Smooth muscle cell (in vitro differentiated cells): ENCODE measurements around the gene PRMT5. TPM values are rescaled to one million over a fixed set of nuclear protein-coding genes. Genes with fewer than 3 reads are reported as not detected.

Experiments
- DNase-seq: peaks from one replicate; lab custom pipeline; 2025; ENCODE audit not compliant: unreplicated experiment; lab: John Stamatoyannopoulos, UW
- H2AFZ ChIP-seq: fragments of 200-600 bp; sonication (generic); 2 replicates; pipeline ENCODE4 v1.6.0; 2016; ENCODE audit warnings: antibody characterized with exemption, low read depth, mild to moderate bottlenecking
- H3F3A ChIP-seq: fragments of 200-600 bp; sonication (generic); 2 replicates; pipeline ENCODE4 v1.6.0; 2017; ENCODE audit warnings: antibody characterized with exemption, low read depth
- H3K27ac ChIP-seq: fragments of 200-600 bp; sonication (generic); 2 replicates; pipeline ENCODE4 v1.5.1; 2016; ENCODE audit warnings: low read depth, mild to moderate bottlenecking
- H3K27me3 ChIP-seq: fragments of 200-600 bp; sonication (generic); 2 replicates; pipeline ENCODE4 v1.6.1; 2016; ENCODE audit warnings: low read depth, mild to moderate bottlenecking
- H3K36me3 ChIP-seq: fragments of 200-600 bp; sonication (generic); 2 replicates; pipeline ENCODE4 v1.5.1; 2016; ENCODE audit warnings: low read depth
- H3K4me1 ChIP-seq: fragments of 200-600 bp; sonication (generic); 2 replicates; pipeline ENCODE4 v1.5.1; 2016; ENCODE audit warnings: low read depth
- H3K4me2 ChIP-seq: fragments of 200-600 bp; sonication (generic); 2 replicates; pipeline ENCODE4 v1.6.0; 2016; ENCODE audit warnings: mild to moderate bottlenecking
- H3K4me3 ChIP-seq: fragments of 200-600 bp; sonication (generic); 2 replicates; pipeline ENCODE4 v1.5.1; 2016; ENCODE audit warnings: mild to moderate bottlenecking
- H3K79me2 ChIP-seq: fragments of 200-600 bp; sonication (generic); 2 replicates; pipeline ENCODE4 v1.6.0; 2016; ENCODE audit warnings: low read depth, mild to moderate bottlenecking
- H3K9ac ChIP-seq: fragments of 200-600 bp; sonication (generic); 2 replicates; pipeline ENCODE4 v1.6.0; 2016; ENCODE audit warnings: low read depth
- H3K9me3 ChIP-seq: fragments of 200-600 bp; sonication (generic); replicated peaks from 2 replicates; pipeline ENCODE4 v1.5.1; 2016; ENCODE audit warnings: low read depth
- H4K20me1 ChIP-seq: fragments of 200-600 bp; sonication (generic); 2 replicates; pipeline ENCODE4 v1.6.0; 2016; ENCODE audit warnings: low read depth
- WGBS: methylation state at CpG from one replicate; pipeline ENCODE4 v1.1.7; 2016; ENCODE audit warnings: low lambda C conversion rate; 5-methylcytosine and 5-hydroxymethylcytosine counted together
- polyA plus RNA-seq: library from polyadenylated mRNA; unstranded; fragments of >200 nt; fragmentation: Nextera tagmentation; extraction: Ambion mirVana; gene quantifications from 2 replicates; pipeline ENCODE4 v1.2.1, GENCODE V29; 2016
- total RNA-seq: library from RNA; depleted of rRNA; stranded (reverse); fragments of >200 nt; gene quantifications from 2 replicates; pipeline ENCODE4 v1.2.3, GENCODE V29; 2014
- TF ChIP-seq, protein P1 (sequence below): fragments of 200-600 bp; sonication (generic); IDR thresholded peaks from 2 replicates; pipeline ENCODE4 v1.5.1; 2017; ENCODE audit warnings: borderline replicate concordance, mild to moderate bottlenecking, antibody characterized with exemption; ENCODE audit not compliant: insufficient read depth, poor library complexity, severe bottlenecking

Gene PRMT5
- total and polyA plus RNA-seq, 2 experiments from 2014 or later, result 50.3 to 80.0 TPM

DNA sequence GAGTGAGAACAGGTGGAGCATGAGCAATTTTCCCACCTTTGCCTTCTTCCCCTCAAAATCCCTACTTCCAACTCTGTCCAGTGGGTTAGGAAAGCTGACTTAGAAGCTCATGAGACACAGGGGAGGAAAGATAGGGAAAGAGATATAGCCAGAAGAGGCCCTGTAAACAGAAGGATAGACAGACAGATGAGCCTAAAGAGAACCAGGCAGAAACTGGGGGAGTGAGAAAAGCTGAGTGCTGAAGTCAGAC is 48.2 kb upstream of the PRMT5 start:
- Histone ChIP-seq H3K27ac (peak overlapping the region; percentile 92), H3K9ac (peak overlapping the region; percentile 33), H3K4me2 (peak overlapping the region; percentile 89), H3K36me3 (no peaks in the 10 kb centered on the region), H3F3A (peaks cover 37% of the 10 kb centered on the region), H3K4me1 (peaks cover 44% of the 10 kb centered on the region), H3K4me3 (no peak overlapping the region), H2AFZ (no peak overlapping the region), H3K9me3 (no peaks in the 10 kb centered on the region), H3K27me3 (no peaks in the 10 kb centered on the region), H4K20me1 (peaks cover 20% of the 10 kb centered on the region), H3K79me2 (peaks cover 22% of the 10 kb centered on the region)
- TF ChIP-seq, protein P1, sequence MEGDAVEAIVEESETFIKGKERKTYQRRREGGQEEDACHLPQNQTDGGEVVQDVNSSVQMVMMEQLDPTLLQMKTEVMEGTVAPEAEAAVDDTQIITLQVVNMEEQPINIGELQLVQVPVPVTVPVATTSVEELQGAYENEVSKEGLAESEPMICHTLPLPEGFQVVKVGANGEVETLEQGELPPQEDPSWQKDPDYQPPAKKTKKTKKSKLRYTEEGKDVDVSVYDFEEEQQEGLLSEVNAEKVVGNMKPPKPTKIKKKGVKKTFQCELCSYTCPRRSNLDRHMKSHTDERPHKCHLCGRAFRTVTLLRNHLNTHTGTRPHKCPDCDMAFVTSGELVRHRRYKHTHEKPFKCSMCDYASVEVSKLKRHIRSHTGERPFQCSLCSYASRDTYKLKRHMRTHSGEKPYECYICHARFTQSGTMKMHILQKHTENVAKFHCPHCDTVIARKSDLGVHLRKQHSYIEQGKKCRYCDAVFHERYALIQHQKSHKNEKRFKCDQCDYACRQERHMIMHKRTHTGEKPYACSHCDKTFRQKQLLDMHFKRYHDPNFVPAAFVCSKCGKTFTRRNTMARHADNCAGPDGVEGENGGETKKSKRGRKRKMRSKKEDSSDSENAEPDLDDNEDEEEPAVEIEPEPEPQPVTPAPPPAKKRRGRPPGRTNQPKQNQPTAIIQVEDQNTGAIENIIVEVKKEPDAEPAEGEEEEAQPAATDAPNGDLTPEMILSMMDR, result no peak
- DNase-seq, result no peak

- 48% methylated on average over 6 of the region's 6 CpGs for WGBS
- H3F3A ChIP-seq, result peaks cover 37% of the 10 kb centered on the region
- peaks cover 17% of the 10 kb centered on the region for H3K79me2 ChIP-seq
- H3K4me2 ChIP-seq, result peak overlapping the region; percentile 89
- no peaks in the 10 kb centered on the region for H3K27me3 ChIP-seq
- TF ChIP-seq, protein P1, result no peak
- no peak overlapping the region for H2AFZ ChIP-seq
- no peak overlapping the region for H3K4me3 ChIP-seq
- peaks cover 44% of the 10 kb centered on the region for H3K4me1 ChIP-seq
- peak overlapping the region; percentile 92 for H3K27ac ChIP-seq
- peak overlapping the region; percentile 33 for H3K9ac ChIP-seq
- no peaks in the 10 kb centered on the region for H3K36me3 ChIP-seq
- DNase-seq, result no peak
- no peaks in the 10 kb centered on the region for H3K9me3 ChIP-seq
- H4K20me1 ChIP-seq, result peaks cover 20% of the 10 kb centered on the region
Measured at GRCh38 chr14:22976620-22977433, 47.7 kb upstream of the PRMT5 start.

DNA sequence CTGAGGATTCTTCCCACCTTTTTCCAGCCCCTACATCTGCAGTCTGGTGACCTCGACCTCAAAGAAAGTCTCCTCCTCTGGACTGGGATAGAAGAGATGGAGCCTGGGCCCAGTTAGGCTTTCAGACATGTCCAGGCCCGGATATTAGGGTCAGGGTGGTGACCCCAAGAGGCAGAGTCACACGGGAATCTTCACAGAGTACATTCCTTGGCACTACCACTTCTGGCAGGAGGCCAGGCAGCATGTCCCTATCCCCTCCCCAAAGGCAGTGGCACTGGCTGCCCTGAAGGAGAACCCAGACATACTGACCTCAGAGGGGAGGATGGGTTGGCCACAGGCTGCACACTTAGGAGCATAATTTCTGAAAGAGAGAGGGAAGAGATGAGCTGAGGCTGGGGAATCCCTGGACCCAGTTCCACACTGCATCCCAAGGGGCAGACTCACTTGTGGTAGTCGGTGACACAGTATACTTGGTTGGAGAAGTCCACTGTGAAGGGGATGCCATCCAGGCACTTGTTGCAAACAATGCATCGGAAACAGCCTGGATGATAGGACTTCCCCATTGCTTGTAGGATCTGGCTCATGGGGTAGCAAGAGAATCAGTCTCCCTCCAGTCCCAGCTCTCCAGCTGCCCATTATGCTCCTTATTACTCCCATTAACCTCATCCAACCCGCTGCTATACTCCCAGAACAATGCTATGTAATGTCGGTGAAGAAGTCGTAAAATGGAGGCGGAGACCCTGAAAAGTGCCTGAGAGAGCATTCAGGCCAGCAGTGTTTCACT is 45.5 kb upstream of the PRMT5 start:
- TF ChIP-seq, protein P1, result no peak
- H3K79me2 ChIP-seq, result peaks cover 1% of the 10 kb centered on the region
- H2AFZ ChIP-seq, result no peak overlapping the region
- no peak for DNase-seq
- 83% methylated on average over 9 of the region's 9 CpGs for WGBS
- H3K9me3 ChIP-seq, result no peaks in the 10 kb centered on the region
- H4K20me1 ChIP-seq, result peaks cover 20% of the 10 kb centered on the region
- peaks cover 33% of the 10 kb centered on the region for H3F3A ChIP-seq
- H3K4me2 ChIP-seq, result no peak overlapping the region
- no peaks in the 10 kb centered on the region for H3K27me3 ChIP-seq
- H3K4me1 ChIP-seq, result peaks cover 38% of the 10 kb centered on the region
- no peak overlapping the region for H3K9ac ChIP-seq
- no peak overlapping the region for H3K27ac ChIP-seq
- no peak overlapping the region for H3K4me3 ChIP-seq
- H3K36me3 ChIP-seq, result no peaks in the 10 kb centered on the region
